GOT3 (cell line): Measurements from ENCODE around the gene OPRL1.

Source experiments
- DNase-seq: peaks from one replicate; lab custom pipeline; 2025; ENCODE audit warnings: mixed read lengths; lab: John Stamatoyannopoulos, UW

The OPRL1 gene

GRCh38 chr20:64080013-64080812, at the start of gene OPRL1:
OPRL1 (plus strand) TSS chr20:64080082; CDS start chr20:64092721, 12,639 bp downstream.
- no peak for DNase-seq

- DNase-seq: no peak
Measured at GRCh38 chr20:64030371-64031134, 49.3 kb upstream of the OPRL1 start.

GRCh38 chr20:64031822-64032314, 48.0 kb upstream of the OPRL1 start:
- DNase-seq: no peak

- no peak for DNase-seq
Measured at GRCh38 chr20:64032706-64033624, 46.9 kb upstream of the OPRL1 start.

- DNase-seq: no peak
Measured at GRCh38 chr20:64033981-64034493, 45.8 kb upstream of the OPRL1 start.

GRCh38 chr20:64035066-64035932, 44.6 kb upstream of the OPRL1 start:
- DNase-seq: no peak

- no peak for DNase-seq
Measured at GRCh38 chr20:64035933-64036345, 43.9 kb upstream of the OPRL1 start, which contains the start of gene C20orf204. C20orf204 (plus strand) TSS chr20:64036182; CDS start chr20:64036324, 142 bp downstream.

GRCh38 chr20:64036346-64037198, 43.3 kb upstream of the OPRL1 start:
- DNase-seq: no peak

GRCh38 chr20:64037199-64037497, 42.7 kb upstream of the OPRL1 start:
- no peak for DNase-seq

GRCh38 chr20:64037498-64038213, 42.2 kb upstream of the OPRL1 start:
- DNase-seq: no peak

GRCh38 chr20:64038224-64038564, 41.7 kb upstream of the OPRL1 start:
- no peak for DNase-seq

GRCh38 chr20:64038565-64039292, 41.2 kb upstream of the OPRL1 start:
- DNase-seq: no peak

- no peak for DNase-seq
Measured at GRCh38 chr20:64039293-64040160, 40.4 kb upstream of the OPRL1 start.

GRCh38 chr20:64040231-64041039, 39.4 kb upstream of the OPRL1 start:
- DNase-seq: no peak

GRCh38 chr20:64041040-64041780, 38.7 kb upstream of the OPRL1 start:
- no peak for DNase-seq

GRCh38 chr20:64041781-64042053, 38.2 kb upstream of the OPRL1 start:
- DNase-seq: no peak
